GM12878 (cell line): ENCODE data around the gene CNKSR3.

Experiments
- HDGF ChIP-seq: fragments of 450-650 bp; IDR thresholded peaks from 2 replicates; pipeline ENCODE4 v1.6.1; 2016; ENCODE audit warnings: antibody characterized with exemption
- MXI1 ChIP-seq: fragments of 150-350 bp; IDR thresholded peaks from 2 replicates; pipeline ENCODE4 v1.6.1; 2011; ENCODE audit warnings: low read depth, mild to moderate bottlenecking, inconsistent platforms, low read length, improper control_type of control experiment
- RAD51 ChIP-seq: fragments of 450-650 bp; IDR thresholded peaks from 2 replicates; pipeline ENCODE4 v1.6.1; 2016; ENCODE audit warnings: moderate library complexity, mild to moderate bottlenecking, inconsistent platforms
- TF ChIP-seq, protein P1 (sequence below), 3 experiments: IDR thresholded peaks in 2 of 3; conservative IDR thresholded peaks in 1 of 3; 2 replicates each; pipeline ENCODE4 v1.5.1; 2011; ENCODE audit warnings: low read depth in 3 of 3, low read length in 3 of 3, mild to moderate bottlenecking in 3 of 3, control low read depth in 2 of 3, moderate library complexity in 2 of 3, inconsistent platforms in 1 of 3, mixed read lengths in 1 of 3; ENCODE audit not compliant: control insufficient read depth in 2 of 3, insufficient read depth in 1 of 3; ENCODE audit errors: extremely low read depth in 1 of 3
- TF ChIP-seq, protein P2 (sequence below): fragments of 450-650 bp; IDR thresholded peaks from 2 replicates; pipeline ENCODE4 v1.6.1; 2017; ENCODE audit warnings: mild to moderate bottlenecking

DNA sequence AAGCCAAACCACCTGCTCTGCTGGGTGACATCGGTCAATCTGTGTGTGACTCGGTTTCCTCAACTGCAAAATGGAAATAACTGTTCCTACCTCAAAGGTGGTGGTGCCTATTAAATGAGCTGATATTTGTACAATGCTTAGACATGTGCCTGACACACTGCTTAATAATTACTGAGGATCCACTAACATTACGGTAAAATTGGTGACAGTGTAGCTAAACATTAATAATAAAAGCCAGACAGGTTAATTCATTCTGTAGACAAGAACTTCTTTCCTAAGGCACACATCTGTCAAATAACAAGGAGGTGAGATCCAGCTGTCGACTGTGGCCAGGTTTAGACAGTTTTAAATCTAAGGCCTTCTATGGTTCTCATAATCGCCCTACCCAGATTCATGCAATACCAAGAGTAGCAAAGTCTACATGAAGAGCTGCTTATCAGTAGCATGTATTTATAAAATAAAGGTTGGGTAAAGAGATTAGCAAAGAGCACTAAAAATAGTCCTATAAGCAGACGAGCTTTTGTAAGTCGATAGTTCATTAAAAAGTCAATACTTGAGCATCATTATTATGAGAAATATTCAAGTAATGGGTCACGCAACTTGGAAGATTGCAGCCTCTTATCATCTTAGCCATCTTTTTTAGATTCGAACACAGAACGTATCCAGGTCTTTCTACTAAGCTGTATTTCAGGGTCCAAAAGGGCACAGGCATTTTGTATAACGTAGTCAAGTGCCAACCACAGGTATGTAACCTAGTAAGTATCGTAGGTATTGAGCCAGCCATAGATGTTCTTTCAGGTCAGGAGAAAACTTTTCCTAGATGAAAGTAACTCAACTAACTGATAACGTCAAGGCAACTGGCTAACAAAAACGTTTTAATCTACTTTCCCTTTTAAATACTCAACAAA, 3.2 kb downstream of the CNKSR3 start:
- TF ChIP-seq MXI1 (no peak), RAD51 (no peak), HDGF (no peak)
- TF ChIP-seq, protein P1, sequence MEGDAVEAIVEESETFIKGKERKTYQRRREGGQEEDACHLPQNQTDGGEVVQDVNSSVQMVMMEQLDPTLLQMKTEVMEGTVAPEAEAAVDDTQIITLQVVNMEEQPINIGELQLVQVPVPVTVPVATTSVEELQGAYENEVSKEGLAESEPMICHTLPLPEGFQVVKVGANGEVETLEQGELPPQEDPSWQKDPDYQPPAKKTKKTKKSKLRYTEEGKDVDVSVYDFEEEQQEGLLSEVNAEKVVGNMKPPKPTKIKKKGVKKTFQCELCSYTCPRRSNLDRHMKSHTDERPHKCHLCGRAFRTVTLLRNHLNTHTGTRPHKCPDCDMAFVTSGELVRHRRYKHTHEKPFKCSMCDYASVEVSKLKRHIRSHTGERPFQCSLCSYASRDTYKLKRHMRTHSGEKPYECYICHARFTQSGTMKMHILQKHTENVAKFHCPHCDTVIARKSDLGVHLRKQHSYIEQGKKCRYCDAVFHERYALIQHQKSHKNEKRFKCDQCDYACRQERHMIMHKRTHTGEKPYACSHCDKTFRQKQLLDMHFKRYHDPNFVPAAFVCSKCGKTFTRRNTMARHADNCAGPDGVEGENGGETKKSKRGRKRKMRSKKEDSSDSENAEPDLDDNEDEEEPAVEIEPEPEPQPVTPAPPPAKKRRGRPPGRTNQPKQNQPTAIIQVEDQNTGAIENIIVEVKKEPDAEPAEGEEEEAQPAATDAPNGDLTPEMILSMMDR (IDR thresholded peaks at IDR 0.05 in 2 of 3, conservative IDR thresholded peaks at IDR 0.05 in 1 of 3; ENCODE audit: control insufficient read depth in 2 of 3, extremely low read depth in 1 of 3, insufficient read depth in 1 of 3, low read depth in 3 of 3, low read length in 3 of 3) = no peak
- TF ChIP-seq, protein P2, sequence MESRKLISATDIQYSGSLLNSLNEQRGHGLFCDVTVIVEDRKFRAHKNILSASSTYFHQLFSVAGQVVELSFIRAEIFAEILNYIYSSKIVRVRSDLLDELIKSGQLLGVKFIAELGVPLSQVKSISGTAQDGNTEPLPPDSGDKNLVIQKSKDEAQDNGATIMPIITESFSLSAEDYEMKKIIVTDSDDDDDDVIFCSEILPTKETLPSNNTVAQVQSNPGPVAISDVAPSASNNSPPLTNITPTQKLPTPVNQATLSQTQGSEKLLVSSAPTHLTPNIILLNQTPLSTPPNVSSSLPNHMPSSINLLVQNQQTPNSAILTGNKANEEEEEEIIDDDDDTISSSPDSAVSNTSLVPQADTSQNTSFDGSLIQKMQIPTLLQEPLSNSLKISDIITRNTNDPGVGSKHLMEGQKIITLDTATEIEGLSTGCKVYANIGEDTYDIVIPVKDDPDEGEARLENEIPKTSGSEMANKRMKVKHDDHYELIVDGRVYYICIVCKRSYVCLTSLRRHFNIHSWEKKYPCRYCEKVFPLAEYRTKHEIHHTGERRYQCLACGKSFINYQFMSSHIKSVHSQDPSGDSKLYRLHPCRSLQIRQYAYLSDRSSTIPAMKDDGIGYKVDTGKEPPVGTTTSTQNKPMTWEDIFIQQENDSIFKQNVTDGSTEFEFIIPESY = no peak
